ENCODE results near the gene MAP1LC3A.
"Not testable (repeated sequence)": the region's sequence is repeated elsewhere in the genome, so short reads cannot be mapped to it uniquely, and the experiment has no call there.

Gene MAP1LC3A

GRCh38 chr20:34558320-34559218 is at the start of gene MAP1LC3A:
Gene MAP1LC3A (plus strand): TSS chr20:34558718. CDS start chr20:34558869, 151 bp downstream.
- no peak for TF ChIP-seq CTCF (conservative IDR thresholded peaks at IDR 0.05; ENCODE audit: low read length)
- peak; percentile 94 for DNase-seq (ENCODE audit: low read depth)
- peak within 1 kb of the TSS; percentile 81 for H3K4me3 ChIP-seq (ENCODE audit: low read length)

GRCh38 chr20:34510575-34510974 is 47.9 kb upstream of the MAP1LC3A start:
- H3K4me3 ChIP-seq (ENCODE audit: low read length) = no peak overlapping the region
- TF ChIP-seq CTCF (conservative IDR thresholded peaks at IDR 0.05; ENCODE audit: low read length) = no peak
- DNase-seq (ENCODE audit: low read depth) = no peak

GRCh38 chr20:34511891-34512265 is 46.6 kb upstream of the MAP1LC3A start:
- DNase-seq (ENCODE audit: low read depth) = no peak
- no peak for TF ChIP-seq CTCF (conservative IDR thresholded peaks at IDR 0.05; ENCODE audit: low read length)

GRCh38 chr20:34512266-34512954 is 46.1 kb upstream of the MAP1LC3A start:
- no peak for TF ChIP-seq CTCF (conservative IDR thresholded peaks at IDR 0.05; ENCODE audit: low read length)
- DNase-seq (ENCODE audit: low read depth) = no peak
- H3K4me3 ChIP-seq (ENCODE audit: low read length) = no peak overlapping the region

More at GRCh38 chr20:34511891-34512265, 46.6 kb upstream of the MAP1LC3A start:
- no peak overlapping the region for H3K4me3 ChIP-seq (ENCODE audit: low read length)

- H3K4me3 ChIP-seq (ENCODE audit: low read length) = no peak overlapping the region
- TF ChIP-seq CTCF (conservative IDR thresholded peaks at IDR 0.05; ENCODE audit: low read length) = no peak
- DNase-seq (ENCODE audit: low read depth) = no peak
Measured at GRCh38 chr20:34512955-34513419, 45.5 kb upstream of the MAP1LC3A start.

GRCh38 chr20:34514034-34514433 is 44.5 kb upstream of the MAP1LC3A start:
- not testable (repeated sequence) for DNase-seq (ENCODE audit: low read depth); H3K4me3 ChIP-seq (ENCODE audit: low read length)

GRCh38 chr20:34514897-34515483 is 43.5 kb upstream of the MAP1LC3A start:
- TF ChIP-seq CTCF (conservative IDR thresholded peaks at IDR 0.05; ENCODE audit: low read length) = no peak
- DNase-seq (ENCODE audit: low read depth) = no peak
- peak overlapping the region; percentile 94 for H3K4me3 ChIP-seq (ENCODE audit: low read length)
